Brain microvascular endothelial cell (primary cell): ENCODE results near the gene TWF2.

ENCODE experiments used
- DNase-seq: peaks from one replicate; pipeline ENCODE4 v3.0.0-alpha.2; 2020
- H3K27ac ChIP-seq: fragments of 250-450 bp; sonication (Bioruptor Pico); 2 replicates; pipeline ENCODE4 v1.5.1; 2020; ENCODE audit warnings: mild to moderate bottlenecking, moderate library complexity
- H3K27me3 ChIP-seq: fragments of 250-450 bp; sonication (Bioruptor Pico); replicated peaks from 2 replicates; pipeline ENCODE4 v1.5.1; 2020; ENCODE audit warnings: mild to moderate bottlenecking
- H3K36me3 ChIP-seq: fragments of 250-450 bp; sonication (Bioruptor Pico); replicated peaks from 2 replicates; pipeline ENCODE4 v1.5.1; 2020; ENCODE audit warnings: mild to moderate bottlenecking
- H3K4me3 ChIP-seq: 2 replicates; pipeline ENCODE4 v1.5.1; 2011; ENCODE audit warnings: low read depth, mild to moderate bottlenecking, control low read depth, low read length, moderate library complexity
- in situ Hi-C: cut with HindIII; loops from 2 replicates; pipeline ENCODE4 v1.10.0; 2017; ENCODE audit warnings: low sequenced_read_pairs, low pct_ligation_motif_present
- TF ChIP-seq, protein P1 (sequence below): IDR thresholded peaks from 2 replicates; pipeline ENCODE4 v1.5.1; 2011; ENCODE audit warnings: low read depth, mild to moderate bottlenecking, moderate library complexity, low read length, control low read depth, inconsistent platforms; ENCODE audit errors: missing control alignments

TWF2 gene

DNA sequence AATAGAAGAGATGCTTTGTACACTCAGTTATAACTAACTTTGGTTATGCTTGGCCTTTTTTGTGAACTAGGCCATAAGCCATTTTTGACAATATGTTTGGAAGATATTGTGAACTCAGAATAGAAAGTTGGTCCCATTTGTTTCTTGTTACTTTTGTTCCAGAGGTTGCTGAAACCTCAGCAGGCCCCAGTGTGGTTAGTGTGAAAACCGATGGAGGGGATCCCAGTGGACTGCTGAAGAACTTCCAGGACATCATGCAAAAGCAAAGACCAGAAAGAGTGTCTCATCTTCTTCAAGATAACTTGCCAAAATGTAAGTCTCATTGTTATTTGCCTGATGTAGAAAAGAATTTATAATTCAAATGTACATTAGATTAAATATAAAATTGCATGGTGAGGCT lies 35.3 kb downstream of the TWF2 start:
- TF ChIP-seq, protein P1, sequence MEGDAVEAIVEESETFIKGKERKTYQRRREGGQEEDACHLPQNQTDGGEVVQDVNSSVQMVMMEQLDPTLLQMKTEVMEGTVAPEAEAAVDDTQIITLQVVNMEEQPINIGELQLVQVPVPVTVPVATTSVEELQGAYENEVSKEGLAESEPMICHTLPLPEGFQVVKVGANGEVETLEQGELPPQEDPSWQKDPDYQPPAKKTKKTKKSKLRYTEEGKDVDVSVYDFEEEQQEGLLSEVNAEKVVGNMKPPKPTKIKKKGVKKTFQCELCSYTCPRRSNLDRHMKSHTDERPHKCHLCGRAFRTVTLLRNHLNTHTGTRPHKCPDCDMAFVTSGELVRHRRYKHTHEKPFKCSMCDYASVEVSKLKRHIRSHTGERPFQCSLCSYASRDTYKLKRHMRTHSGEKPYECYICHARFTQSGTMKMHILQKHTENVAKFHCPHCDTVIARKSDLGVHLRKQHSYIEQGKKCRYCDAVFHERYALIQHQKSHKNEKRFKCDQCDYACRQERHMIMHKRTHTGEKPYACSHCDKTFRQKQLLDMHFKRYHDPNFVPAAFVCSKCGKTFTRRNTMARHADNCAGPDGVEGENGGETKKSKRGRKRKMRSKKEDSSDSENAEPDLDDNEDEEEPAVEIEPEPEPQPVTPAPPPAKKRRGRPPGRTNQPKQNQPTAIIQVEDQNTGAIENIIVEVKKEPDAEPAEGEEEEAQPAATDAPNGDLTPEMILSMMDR, result no peak
- Histone ChIP-seq H3K27ac (no peak overlapping the region), H3K27me3 (no peaks in the 10 kb centered on the region), H3K4me3 (no peak overlapping the region), H3K36me3 (peaks cover 68% of the 10 kb centered on the region)
- no peak for DNase-seq
- in situ Hi-C loops, result no loop called here

GRCh38 chr3:52202384-52203077 lies 36.4 kb downstream of the TWF2 start:
- H3K4me3 ChIP-seq, result no peak overlapping the region
- DNase-seq, result no peak
- in situ Hi-C loops, result no loop called here

DNA sequence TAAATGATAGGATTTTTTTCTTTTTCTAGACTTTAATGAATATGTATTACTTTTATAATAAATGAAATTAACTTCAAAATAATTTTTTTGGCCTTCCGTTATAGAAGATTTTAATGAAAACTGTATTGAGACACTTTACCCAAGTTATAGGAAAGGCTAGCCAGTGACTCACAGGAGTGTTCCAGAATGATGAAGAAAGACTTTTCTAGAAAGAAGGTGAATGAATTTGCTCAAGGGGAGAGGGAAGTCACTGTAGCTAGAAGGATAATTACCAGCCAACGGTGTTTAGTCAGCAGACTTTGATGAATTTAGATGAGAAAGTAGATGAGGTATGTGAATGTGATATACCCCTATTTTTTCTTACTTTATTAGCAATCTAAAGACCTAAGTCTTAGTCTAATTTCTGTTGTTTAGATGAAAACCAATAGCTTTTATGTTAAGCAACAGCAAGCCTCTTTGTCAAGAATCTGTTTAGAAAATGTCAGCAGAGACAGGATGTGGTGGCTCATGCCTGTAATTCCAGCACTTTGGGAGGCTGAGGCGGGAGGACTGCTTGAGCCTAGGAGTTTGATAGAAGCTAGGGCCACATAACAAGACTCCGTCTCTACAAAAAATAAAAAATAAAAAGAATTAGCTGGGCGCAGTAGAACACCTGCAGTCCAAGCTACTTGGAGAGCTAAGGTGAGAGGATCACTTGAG lies 37.8 kb downstream of the TWF2 start:
- in situ Hi-C loops, result no loop called here
- TF ChIP-seq, protein P1, result no peak
- no peaks in the 10 kb centered on the region for H3K27me3 ChIP-seq
- no peak overlapping the region for H3K27ac ChIP-seq
- no peak for DNase-seq
- H3K4me3 ChIP-seq, result no peak overlapping the region
- peaks cover 46% of the 10 kb centered on the region for H3K36me3 ChIP-seq

More at GRCh38 chr3:52202384-52203077, 36.4 kb downstream of the TWF2 start:
- no peaks in the 10 kb centered on the region for H3K27me3 ChIP-seq
- peaks cover 56% of the 10 kb centered on the region for H3K36me3 ChIP-seq
- no peak overlapping the region for H3K27ac ChIP-seq
- TF ChIP-seq, protein P1, result no peak

GRCh38 chr3:52198643-52199608 lies 40.0 kb downstream of the TWF2 start:
- H3K4me3 ChIP-seq, result peak overlapping the region; percentile 84
- DNase-seq, result no peak

More at GRCh38 chr3:52198643-52199608, 40.0 kb downstream of the TWF2 start:
- Histone ChIP-seq H3K36me3 (peaks cover 25% of the 10 kb centered on the region), H3K27ac (no peak overlapping the region), H3K27me3 (no peaks in the 10 kb centered on the region)
- TF ChIP-seq, protein P1, result no peak
- in situ Hi-C loops, result no loop called here
